HG02610 (cell line): ENCODE measurements around the gene CCDC24.

Experiments
- ATAC-seq: cut with Tn5 transposase; IDR thresholded peaks from one replicate; pipeline ENCODE4 v1.9.1; 2021; ENCODE audit warnings: mild to moderate bottlenecking, moderate library complexity; ENCODE audit not compliant: unreplicated experiment

Gene CCDC24

GRCh38 chr1:43962324-43962723 lies 29.1 kb upstream of the CCDC24 start:
- no peak for ATAC-seq

- no peak for ATAC-seq
These were observed 28.4 kb upstream of the CCDC24 start for GRCh38 chr1:43963006-43963405.

GRCh38 chr1:43963890-43964289 lies 27.5 kb upstream of the CCDC24 start:
- ATAC-seq, result no peak

GRCh38 chr1:43965316-43965715 lies 26.1 kb upstream of the CCDC24 start:
- no peak for ATAC-seq

GRCh38 chr1:43968348-43968948 lies 23.0 kb upstream of the CCDC24 start:
- ATAC-seq, result no peak

GRCh38 chr1:43969416-43969745 lies 22.0 kb upstream of the CCDC24 start:
- ATAC-seq, result no peak

GRCh38 chr1:43969746-43970466 lies 21.5 kb upstream of the CCDC24 start, which contains the start of gene DPH2:
Gene DPH2 (plus strand): TSS chr1:43970010. CDS start chr1:43970176, 166 bp downstream.
- peak; percentile 88 for ATAC-seq

GRCh38 chr1:43970502-43970901 lies 20.9 kb upstream of the CCDC24 start:
- ATAC-seq, result no peak

GRCh38 chr1:43970911-43971310 lies 20.5 kb upstream of the CCDC24 start:
- ATAC-seq, result no peak

- no peak for ATAC-seq
These were observed 19.9 kb upstream of the CCDC24 start for GRCh38 chr1:43971336-43971980.

- no peak for ATAC-seq
These were observed 17.4 kb upstream of the CCDC24 start for GRCh38 chr1:43973981-43974442.

- ATAC-seq, result peak; percentile 59
These were observed 16.8 kb upstream of the CCDC24 start, which contains the start of gene ATP6V0B for GRCh38 chr1:43974443-43975248. Gene ATP6V0B (plus strand): TSS chr1:43974960. CDS start chr1:43975041, 81 bp downstream.

- no peak for ATAC-seq
These were observed 16.0 kb upstream of the CCDC24 start for GRCh38 chr1:43975249-43975961.

GRCh38 chr1:43976045-43976444 lies 15.4 kb upstream of the CCDC24 start:
- ATAC-seq, result no peak

- ATAC-seq, result no peak
These were observed 14.5 kb upstream of the CCDC24 start for GRCh38 chr1:43976890-43977289.

GRCh38 chr1:43977376-43978263 lies 13.8 kb upstream of the CCDC24 start:
- no peak for ATAC-seq

- ATAC-seq, result no peak
These were observed 13.2 kb upstream of the CCDC24 start for GRCh38 chr1:43978264-43978550.

GRCh38 chr1:43978551-43979260 lies 12.7 kb upstream of the CCDC24 start, which contains the start of gene B4GALT2:
Gene B4GALT2 (plus strand): TSS chr1:43979210. CDS start chr1:43981161, 1,951 bp downstream.
- ATAC-seq, result no peak

GRCh38 chr1:43979261-43979527 lies 12.2 kb upstream of the CCDC24 start:
- ATAC-seq, result no peak
